Measurements from ENCODE around the gene S100A14. TPM values are rescaled to one million over a fixed set of nuclear protein-coding genes. Genes with fewer than 3 reads are reported as not detected.

The S100A14 gene
- total RNA-seq, 1 experiment from 2014 or later, result 0.57 TPM

GRCh38 chr1:153629971-153630370 is 13.8 kb upstream of the S100A14 start:
- DNase-seq (ENCODE audit: low read depth, low spot score) (no peak), ATAC-seq (no peak)
- BruUV-seq (replicated peaks), result no TSS peak
- Histone ChIP-seq H3K4me1 (ENCODE audit: control insufficient read depth, insufficient read depth, low read length) (peaks cover 40% of the 10 kb centered on the region), H3K9me3 (ENCODE audit: control insufficient read depth, insufficient read depth, low read depth, low read length) (no peaks in the 10 kb centered on the region), H3K27ac (ENCODE audit: low read length) (no peak overlapping the region; the same call in 1 of the 2 replicates), H3K4me3 (ENCODE audit: low read depth in 2 of 2, low read length in 2 of 2) (no peak overlapping the region), H3K27me3 (ENCODE audit: control insufficient read depth, insufficient read depth, low read length) (no peaks in the 10 kb centered on the region), H3K36me3 (ENCODE audit: control insufficient read depth, insufficient read depth, low read length) (no peaks in the 10 kb centered on the region; the same call in 1 of the 2 replicates)
- CTCF ChIA-PET, result no interaction called here
- POLR2A ChIA-PET, result interaction anchor here (0.5 kb wide), 1 partner anchor 28 kb away, joined by 7 read pairs; the partner anchor contains the start of gene SNAPIN
- TF ChIP-seq REST (IDR thresholded peaks at IDR 0.05; ENCODE audit: insufficient read depth in 1 of 2, low read depth in 2 of 2, low read length in 1 of 2) (no peak), TCF7L2 (IDR thresholded peaks at IDR 0.05; ENCODE audit: low read depth, low read length) (no peak), POLR2AphosphoS5 (IDR thresholded peaks at IDR 0.05; ENCODE audit: low read depth, low read length) (no peak), SIN3A (IDR thresholded peaks at IDR 0.05; ENCODE audit: borderline replicate concordance, insufficient read depth, low read depth, low read length) (no peak), CTCF (IDR thresholded peaks at IDR 0.05) (no peak)
- in situ Hi-C loops (cut with HindIII; ENCODE audit: low pct_unique_long_range_greater_than_20kb, low sequenced_read_pairs) (no loop called here), intact Hi-C loops (cut with micrococcal nuclease; ENCODE audit: unreplicated experiment) (no loop called here)

GRCh38 chr1:153629343-153629665 is 13.2 kb upstream of the S100A14 start:
- Histone ChIP-seq H3K4me3 (ENCODE audit: low read depth in 2 of 2, low read length in 2 of 2) (no peak overlapping the region), H3K27me3 (ENCODE audit: control insufficient read depth, insufficient read depth, low read length) (no peaks in the 10 kb centered on the region), H3K36me3 (ENCODE audit: control insufficient read depth, insufficient read depth, low read length) (no peaks in the 10 kb centered on the region; the same call in 1 of the 2 replicates), H3K9me3 (ENCODE audit: control insufficient read depth, insufficient read depth, low read depth, low read length) (no peaks in the 10 kb centered on the region), H3K27ac (ENCODE audit: low read length) (no peak overlapping the region), H3K4me1 (ENCODE audit: control insufficient read depth, insufficient read depth, low read length) (peaks cover 40% of the 10 kb centered on the region)
- no TSS peak for BruUV-seq (replicated peaks)
- ATAC-seq (no peak), DNase-seq (ENCODE audit: low read depth, low spot score) (no peak)
- in situ Hi-C loops (cut with HindIII; ENCODE audit: low pct_unique_long_range_greater_than_20kb, low sequenced_read_pairs) (no loop called here), intact Hi-C loops (cut with micrococcal nuclease; ENCODE audit: unreplicated experiment) (no loop called here)
- POLR2A ChIA-PET, result interaction anchor here (0.6 kb wide), 1 partner anchor 67 kb away, joined by 5 read pairs; no protein-coding TSS in a partner anchor
- CTCF ChIA-PET, result no interaction called here
- TF ChIP-seq SIN3A (IDR thresholded peaks at IDR 0.05; ENCODE audit: borderline replicate concordance, insufficient read depth, low read depth, low read length) (no peak), CTCF (IDR thresholded peaks at IDR 0.05) (no peak), REST (IDR thresholded peaks at IDR 0.05; ENCODE audit: insufficient read depth in 1 of 2, low read depth in 2 of 2, low read length in 1 of 2) (no peak), TCF7L2 (IDR thresholded peaks at IDR 0.05; ENCODE audit: low read depth, low read length) (no peak), POLR2AphosphoS5 (IDR thresholded peaks at IDR 0.05; ENCODE audit: low read depth, low read length) (no peak)

All from Panc1 (cell line).